ENCODE measurements around the gene PRKCH.

PRKCH gene

DNA sequence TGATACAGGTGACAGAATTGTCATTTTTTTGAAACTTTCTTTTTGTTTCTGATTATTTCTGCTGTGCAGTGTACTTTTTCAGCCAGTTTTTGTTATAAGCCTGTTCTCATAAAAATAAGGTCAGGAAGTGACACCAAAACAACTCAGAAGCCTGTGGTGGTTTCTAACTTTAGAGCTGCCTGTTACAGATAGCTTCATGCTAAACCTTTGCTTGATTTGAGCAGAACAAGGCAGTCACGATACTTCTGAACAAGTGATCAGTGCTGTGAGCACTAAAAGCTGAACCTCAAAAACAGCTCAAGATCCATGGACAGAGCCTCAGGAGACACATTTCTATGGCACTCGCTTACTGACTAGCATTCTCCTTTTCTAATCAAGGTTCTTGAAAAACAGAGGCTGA is 82.0 kb downstream of the PRKCH start:
- no peak overlapping the region for H3K9ac ChIP-seq (ENCODE audit: low read length)
- H3K4me3 ChIP-seq (ENCODE audit: low read length): no peak overlapping the region
- H3K27me3 ChIP-seq (ENCODE audit: low read depth, low read length): peaks cover 21% of the 10 kb centered on the region
- no peak overlapping the region for H2AFZ ChIP-seq (ENCODE audit: low read depth, low read length)
- no peaks in the 10 kb centered on the region for H3K4me1 ChIP-seq (ENCODE audit: low read length)
- no peak for TF ChIP-seq EZH2phosphoT487 (IDR thresholded peaks at IDR 0.05; ENCODE audit: low read depth)
- TF ChIP-seq, protein P1, sequence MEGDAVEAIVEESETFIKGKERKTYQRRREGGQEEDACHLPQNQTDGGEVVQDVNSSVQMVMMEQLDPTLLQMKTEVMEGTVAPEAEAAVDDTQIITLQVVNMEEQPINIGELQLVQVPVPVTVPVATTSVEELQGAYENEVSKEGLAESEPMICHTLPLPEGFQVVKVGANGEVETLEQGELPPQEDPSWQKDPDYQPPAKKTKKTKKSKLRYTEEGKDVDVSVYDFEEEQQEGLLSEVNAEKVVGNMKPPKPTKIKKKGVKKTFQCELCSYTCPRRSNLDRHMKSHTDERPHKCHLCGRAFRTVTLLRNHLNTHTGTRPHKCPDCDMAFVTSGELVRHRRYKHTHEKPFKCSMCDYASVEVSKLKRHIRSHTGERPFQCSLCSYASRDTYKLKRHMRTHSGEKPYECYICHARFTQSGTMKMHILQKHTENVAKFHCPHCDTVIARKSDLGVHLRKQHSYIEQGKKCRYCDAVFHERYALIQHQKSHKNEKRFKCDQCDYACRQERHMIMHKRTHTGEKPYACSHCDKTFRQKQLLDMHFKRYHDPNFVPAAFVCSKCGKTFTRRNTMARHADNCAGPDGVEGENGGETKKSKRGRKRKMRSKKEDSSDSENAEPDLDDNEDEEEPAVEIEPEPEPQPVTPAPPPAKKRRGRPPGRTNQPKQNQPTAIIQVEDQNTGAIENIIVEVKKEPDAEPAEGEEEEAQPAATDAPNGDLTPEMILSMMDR (IDR thresholded peaks at IDR 0.05; ENCODE audit: low read depth, low read length): no peak
- H3K9me3 ChIP-seq (ENCODE audit: insufficient read depth, low read length): no peaks in the 10 kb centered on the region
- H4K20me1 ChIP-seq (ENCODE audit: insufficient read depth, low read length): no peaks in the 10 kb centered on the region
- H3K79me2 ChIP-seq (ENCODE audit: low read length): no peaks in the 10 kb centered on the region
- H3K36me3 ChIP-seq (replicated peaks; ENCODE audit: low read depth, low read length): no peaks in the 10 kb centered on the region
- no peak overlapping the region for H3K27ac ChIP-seq (ENCODE audit: low read length)
- H3K4me2 ChIP-seq (ENCODE audit: low read length): no peak overlapping the region

DNA sequence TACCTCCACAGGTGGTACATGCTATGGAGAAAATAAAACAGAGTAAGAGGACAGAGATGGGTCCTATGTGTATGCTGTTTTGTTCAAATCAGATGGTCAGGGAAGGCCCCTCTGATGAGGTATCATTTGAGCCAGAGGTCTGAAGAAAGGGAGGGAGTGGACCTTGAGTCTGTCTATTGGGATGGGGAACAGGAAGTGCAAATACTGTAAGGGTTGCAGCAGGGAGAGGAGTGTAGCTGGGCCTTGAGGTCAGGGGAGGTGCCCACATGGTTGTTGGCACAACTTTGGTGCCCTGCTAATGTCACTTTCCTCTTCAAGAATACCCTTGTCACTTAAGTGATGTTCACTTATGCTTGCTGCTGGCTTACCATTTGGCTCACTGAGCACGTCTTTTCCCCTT is 83.3 kb downstream of the PRKCH start:
- H4K20me1 ChIP-seq (ENCODE audit: insufficient read depth, low read length): no peaks in the 10 kb centered on the region
- no peaks in the 10 kb centered on the region for H3K36me3 ChIP-seq (replicated peaks; ENCODE audit: low read depth, low read length)
- H3K4me3 ChIP-seq (ENCODE audit: low read length): no peak overlapping the region
- H3K4me1 ChIP-seq (ENCODE audit: low read length): no peaks in the 10 kb centered on the region
- TF ChIP-seq, protein P1 (IDR thresholded peaks at IDR 0.05; ENCODE audit: low read depth, low read length): no peak
- no peak for TF ChIP-seq EZH2phosphoT487 (IDR thresholded peaks at IDR 0.05; ENCODE audit: low read depth)
- no peak overlapping the region for H3K9ac ChIP-seq (ENCODE audit: low read length)
- H3K27ac ChIP-seq (ENCODE audit: low read length): no peak overlapping the region
- H3K9me3 ChIP-seq (ENCODE audit: insufficient read depth, low read length): no peaks in the 10 kb centered on the region
- no peaks in the 10 kb centered on the region for H3K79me2 ChIP-seq (ENCODE audit: low read length)
- peaks cover 24% of the 10 kb centered on the region for H3K27me3 ChIP-seq (ENCODE audit: low read depth, low read length)
- no peak overlapping the region for H3K4me2 ChIP-seq (ENCODE audit: low read length)
- no peak overlapping the region for H2AFZ ChIP-seq (ENCODE audit: low read depth, low read length)

DNA sequence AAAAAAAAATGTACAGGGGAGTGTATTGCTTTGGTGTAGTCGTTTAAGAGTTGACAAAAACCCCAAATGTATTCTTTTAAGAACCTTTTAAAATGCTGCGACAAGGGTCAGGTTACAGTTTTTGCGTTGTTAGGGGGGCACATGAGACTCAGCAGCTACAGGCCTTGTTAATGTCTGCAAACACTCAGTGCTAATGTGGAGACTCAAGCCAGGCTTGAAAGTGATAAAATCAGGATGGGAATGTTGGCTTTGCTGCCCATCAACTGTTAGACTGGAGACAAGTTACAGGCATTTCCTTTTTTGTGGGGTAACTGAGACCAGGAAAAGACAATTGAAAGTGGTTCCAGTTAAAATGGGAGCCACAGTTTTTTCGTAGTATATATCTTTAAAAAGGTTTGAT is 84.8 kb downstream of the PRKCH start:
- H4K20me1 ChIP-seq (ENCODE audit: insufficient read depth, low read length): no peaks in the 10 kb centered on the region
- H2AFZ ChIP-seq (ENCODE audit: low read depth, low read length): no peak overlapping the region
- H3K9ac ChIP-seq (ENCODE audit: low read length): no peak overlapping the region
- H3K79me2 ChIP-seq (ENCODE audit: low read length): no peaks in the 10 kb centered on the region
- H3K27me3 ChIP-seq (ENCODE audit: low read depth, low read length): peaks cover 23% of the 10 kb centered on the region
- H3K36me3 ChIP-seq (replicated peaks; ENCODE audit: low read depth, low read length): no peaks in the 10 kb centered on the region
- no peaks in the 10 kb centered on the region for H3K4me1 ChIP-seq (ENCODE audit: low read length)
- H3K4me3 ChIP-seq (ENCODE audit: low read length): no peak overlapping the region
- no peak overlapping the region for H3K4me2 ChIP-seq (ENCODE audit: low read length)
- TF ChIP-seq, protein P1 (IDR thresholded peaks at IDR 0.05; ENCODE audit: low read depth, low read length): no peak
- TF ChIP-seq EZH2phosphoT487 (IDR thresholded peaks at IDR 0.05; ENCODE audit: low read depth): no peak
- no peak overlapping the region for H3K27ac ChIP-seq (ENCODE audit: low read length)
- no peaks in the 10 kb centered on the region for H3K9me3 ChIP-seq (ENCODE audit: insufficient read depth, low read length)

DNA sequence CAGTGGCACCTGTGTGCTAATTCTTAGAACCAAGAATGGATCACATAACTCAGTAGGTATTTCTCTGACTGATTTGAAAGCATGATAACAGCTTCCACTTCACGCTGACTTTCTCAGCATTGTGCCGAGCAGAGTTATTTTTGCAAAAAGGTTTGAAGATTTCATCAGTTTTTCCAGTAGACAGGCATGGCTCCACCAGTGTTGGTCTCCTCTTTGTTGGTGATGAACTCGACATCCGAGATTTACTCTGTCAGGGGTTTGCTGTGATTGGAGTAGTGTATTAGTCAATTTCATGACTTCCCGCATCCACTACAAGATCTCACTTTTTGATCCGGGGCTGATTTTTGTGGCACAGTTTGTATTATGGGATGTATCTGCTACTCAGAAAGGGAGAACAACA is 85.3 kb downstream of the PRKCH start:
- no peaks in the 10 kb centered on the region for H3K79me2 ChIP-seq (ENCODE audit: low read length)
- H3K9ac ChIP-seq (ENCODE audit: low read length): no peak overlapping the region
- peaks cover 18% of the 10 kb centered on the region for H3K27me3 ChIP-seq (ENCODE audit: low read depth, low read length)
- H3K36me3 ChIP-seq (replicated peaks; ENCODE audit: low read depth, low read length): no peaks in the 10 kb centered on the region
- H3K27ac ChIP-seq (ENCODE audit: low read length): no peak overlapping the region
- no peaks in the 10 kb centered on the region for H3K4me1 ChIP-seq (ENCODE audit: low read length)
- H3K9me3 ChIP-seq (ENCODE audit: insufficient read depth, low read length): no peaks in the 10 kb centered on the region
- H3K4me3 ChIP-seq (ENCODE audit: low read length): no peak overlapping the region
- H2AFZ ChIP-seq (ENCODE audit: low read depth, low read length): no peak overlapping the region
- TF ChIP-seq, protein P1 (IDR thresholded peaks at IDR 0.05; ENCODE audit: low read depth, low read length): no peak
- TF ChIP-seq EZH2phosphoT487 (IDR thresholded peaks at IDR 0.05; ENCODE audit: low read depth): no peak
- H3K4me2 ChIP-seq (ENCODE audit: low read length): no peak overlapping the region
- H4K20me1 ChIP-seq (ENCODE audit: insufficient read depth, low read length): no peaks in the 10 kb centered on the region
